Measurements from ENCODE around the gene U2AF1L4.
"Not testable (repeated sequence)": the region's sequence is repeated elsewhere in the genome, so short reads cannot be mapped to it uniquely, and the experiment has no call there.

Gene U2AF1L4

DNA sequence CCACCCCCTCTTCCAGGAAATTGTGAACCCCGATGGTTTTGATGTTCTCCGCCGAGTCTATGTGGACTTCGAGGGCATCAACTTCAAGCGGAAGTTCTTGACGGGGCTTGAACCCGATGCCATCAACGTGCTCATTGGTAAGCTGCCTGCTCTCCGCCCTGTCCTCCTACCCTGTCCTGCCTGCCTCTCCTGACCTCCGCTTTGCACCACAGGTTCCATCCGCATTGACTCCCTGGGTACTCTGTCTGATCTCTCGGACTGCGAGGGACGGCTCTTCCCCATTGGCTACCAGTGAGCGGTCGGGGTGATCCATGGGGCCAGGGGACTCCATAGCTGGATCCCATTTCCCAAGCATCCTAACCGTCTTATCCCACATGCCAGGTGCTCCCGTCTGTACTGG is 14.9 kb downstream of the U2AF1L4 start:
- Histone ChIP-seq H3K4me3 (no peak overlapping the region), H3K27ac (no peak overlapping the region), H3K36me3 (ENCODE audit: insufficient read depth, low read length) (peaks cover 65% of the 10 kb centered on the region; the same call in 1 of the 2 replicates), H3K9me3 (ENCODE audit: low read depth, low read length) (no peaks in the 10 kb centered on the region), H3K9ac (ENCODE audit: insufficient read length) (no peak overlapping the region)
- no peak for DNase-seq (ENCODE audit: low read depth, low spot score)
- TF ChIP-seq EZH2 (IDR thresholded peaks at IDR 0.05) (no peak), POLR2AphosphoS5 (IDR thresholded peaks at IDR 0.05; ENCODE audit: borderline replicate concordance, low read depth, low read length) (no peak), FOXP2 (optimal IDR thresholded peaks at IDR 0.05; ENCODE audit: control extremely low read depth, extremely low read length, insufficient read depth) (no peak)

DNA sequence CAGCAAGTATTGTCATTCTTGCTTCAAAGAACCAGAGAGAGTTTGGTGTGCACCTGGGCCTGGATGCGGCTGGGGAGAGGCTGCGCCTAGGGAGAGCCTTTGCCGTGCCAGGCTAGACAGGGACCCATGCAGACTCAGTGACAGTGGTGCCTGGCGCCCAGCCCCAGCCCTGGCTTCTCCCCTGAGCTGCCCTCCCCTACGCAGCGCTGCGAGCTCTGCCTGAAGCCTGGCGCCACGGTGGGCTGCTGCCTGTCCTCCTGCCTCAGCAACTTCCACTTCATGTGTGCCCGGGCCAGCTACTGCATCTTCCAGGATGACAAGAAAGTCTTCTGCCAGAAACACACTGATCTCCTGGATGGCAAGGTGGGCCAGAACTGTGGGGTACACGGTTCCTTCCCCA is 15.5 kb downstream of the U2AF1L4 start:
- H3K9ac ChIP-seq (ENCODE audit: insufficient read length), result no peak overlapping the region
- no peak overlapping the region for H3K27ac ChIP-seq
- H3K36me3 ChIP-seq (ENCODE audit: insufficient read depth, low read length), result peaks cover 69% of the 10 kb centered on the region; the same call in 1 of the 2 replicates
- H3K9me3 ChIP-seq (ENCODE audit: low read depth, low read length), result no peaks in the 10 kb centered on the region
- no peak overlapping the region for H3K4me3 ChIP-seq
- DNase-seq (ENCODE audit: low read depth, low spot score), result no peak
- no peak for TF ChIP-seq POLR2AphosphoS5 (IDR thresholded peaks at IDR 0.05; ENCODE audit: borderline replicate concordance, low read depth, low read length)

DNA sequence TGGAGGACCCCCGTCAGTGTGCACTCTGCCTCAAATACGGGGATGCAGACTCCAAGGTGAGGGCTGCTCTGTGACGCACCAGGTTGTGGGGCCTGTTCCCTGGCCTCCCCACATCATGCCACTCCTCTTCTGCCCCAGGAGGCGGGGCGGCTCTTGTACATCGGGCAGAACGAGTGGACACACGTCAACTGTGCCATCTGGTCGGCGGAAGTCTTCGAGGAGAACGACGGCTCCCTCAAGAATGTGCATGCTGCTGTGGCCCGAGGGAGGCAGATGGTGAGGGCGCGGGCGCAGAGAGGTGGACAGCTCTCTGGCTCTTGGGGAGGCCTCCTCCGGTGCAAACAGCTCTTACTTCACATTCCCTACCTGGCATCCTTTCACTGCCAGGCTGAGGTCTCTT is 16.2 kb downstream of the U2AF1L4 start:
- Histone ChIP-seq H3K4me3 (no peak overlapping the region), H3K36me3 (ENCODE audit: insufficient read depth, low read length) (peaks cover 71% of the 10 kb centered on the region; the same call in 1 of the 2 replicates), H3K9me3 (ENCODE audit: low read depth, low read length) (no peaks in the 10 kb centered on the region), H3K9ac (ENCODE audit: insufficient read length) (no peak overlapping the region), H3K27ac (no peak overlapping the region)
- no peak for TF ChIP-seq FOXP2 (optimal IDR thresholded peaks at IDR 0.05; ENCODE audit: control extremely low read depth, extremely low read length, insufficient read depth)
- TF ChIP-seq EZH2 (IDR thresholded peaks at IDR 0.05), result no peak
- no peak for TF ChIP-seq POLR2AphosphoS5 (IDR thresholded peaks at IDR 0.05; ENCODE audit: borderline replicate concordance, low read depth, low read length)
- DNase-seq (ENCODE audit: low read depth, low spot score), result no peak

DNA sequence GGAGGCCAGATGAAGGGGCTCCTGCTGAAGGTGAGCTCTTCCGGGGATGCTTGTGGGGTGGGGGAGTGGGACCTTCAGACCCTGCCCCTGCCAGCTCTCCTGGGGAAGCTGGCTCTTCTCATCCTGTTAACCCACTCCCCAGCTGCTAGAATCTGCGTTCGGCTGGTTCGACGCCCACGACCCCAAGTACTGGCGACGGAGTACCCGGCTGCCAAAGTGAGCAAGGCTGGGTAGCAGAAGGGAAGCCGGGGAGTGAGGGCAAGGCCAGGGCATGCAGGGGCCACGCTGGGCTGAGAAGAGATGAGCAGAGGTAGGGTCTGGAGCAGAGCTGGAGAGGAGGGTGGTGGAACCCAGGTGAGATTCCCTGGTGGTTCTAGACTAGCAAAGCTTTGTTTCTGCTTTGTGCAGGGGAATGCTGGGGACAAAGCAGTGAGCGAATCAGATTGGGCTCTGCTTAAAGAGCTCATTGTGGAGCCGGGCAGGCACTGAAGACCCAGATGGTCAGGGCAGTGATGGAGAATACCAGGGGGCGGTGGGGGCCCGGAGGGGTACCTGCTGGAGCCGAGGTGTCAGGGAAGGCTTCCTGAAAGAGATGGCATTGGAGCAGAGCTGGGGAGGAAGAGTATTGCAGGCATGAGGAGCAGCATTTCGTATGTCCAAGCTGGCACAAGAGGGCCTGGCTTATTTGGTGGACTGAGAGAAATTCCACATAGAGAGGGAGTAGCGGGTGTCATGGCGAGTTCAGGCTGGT is 17.1 kb downstream of the U2AF1L4 start:
- no peak for DNase-seq (ENCODE audit: low read depth, low spot score)
- H3K36me3 ChIP-seq (ENCODE audit: insufficient read depth, low read length), result peaks cover 80% of the 10 kb centered on the region; the same call in 1 of the 2 replicates
- TF ChIP-seq FOXP2 (optimal IDR thresholded peaks at IDR 0.05; ENCODE audit: control extremely low read depth, extremely low read length, insufficient read depth) (no peak), POLR2AphosphoS5 (IDR thresholded peaks at IDR 0.05; ENCODE audit: borderline replicate concordance, low read depth, low read length) (no peak), EZH2 (IDR thresholded peaks at IDR 0.05) (no peak)

DNA sequence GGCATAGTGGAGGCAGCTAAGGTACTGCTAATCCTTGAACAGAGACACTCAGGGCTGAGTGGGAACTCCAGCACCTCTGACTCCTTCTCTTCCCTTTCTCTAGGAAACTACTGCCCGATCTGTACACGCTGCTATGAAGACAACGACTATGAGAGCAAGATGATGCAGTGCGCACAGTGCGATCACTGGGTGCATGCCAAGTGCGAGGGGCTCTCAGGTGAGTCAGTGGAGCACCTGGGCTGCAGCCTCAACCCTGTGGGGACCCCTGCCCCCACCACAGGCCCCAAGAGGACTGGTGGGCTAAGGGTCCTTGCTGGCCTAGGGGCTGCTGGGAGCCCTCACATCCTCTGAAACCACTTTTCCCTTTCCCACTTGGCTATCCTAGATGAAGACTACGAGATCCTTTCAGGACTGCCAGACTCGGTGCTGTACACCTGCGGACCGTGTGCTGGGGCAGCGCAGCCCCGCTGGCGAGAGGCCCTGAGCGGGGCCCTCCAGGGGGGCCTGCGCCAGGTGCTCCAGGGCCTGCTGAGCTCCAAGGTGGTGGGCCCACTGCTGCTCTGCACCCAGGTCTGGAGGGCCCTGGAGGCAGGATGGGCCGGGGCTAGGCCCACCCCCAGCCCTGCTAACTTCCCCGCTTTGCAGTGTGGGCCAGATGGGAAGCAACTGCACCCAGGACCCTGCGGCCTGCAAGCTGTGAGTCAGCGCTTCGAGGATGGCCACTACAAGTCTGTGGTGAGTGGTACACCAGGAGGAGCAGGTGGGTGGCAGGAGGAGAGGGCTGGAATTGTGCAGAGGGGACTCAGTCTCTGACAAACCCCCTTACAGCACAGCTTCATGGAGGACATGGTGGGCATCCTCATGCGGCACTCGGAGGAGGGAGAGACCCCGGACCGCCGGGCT is 17.9 kb downstream of the U2AF1L4 start:
- Histone ChIP-seq H3K36me3 (ENCODE audit: insufficient read depth, low read length) (peaks cover 84% of the 10 kb centered on the region; the same call in 1 of the 2 replicates), H3K27ac (no peak overlapping the region), H3K4me3 (no peak overlapping the region), H3K9me3 (ENCODE audit: low read depth, low read length) (no peaks in the 10 kb centered on the region), H3K9ac (ENCODE audit: insufficient read length) (no peak overlapping the region)
- TF ChIP-seq POLR2AphosphoS5 (IDR thresholded peaks at IDR 0.05; ENCODE audit: borderline replicate concordance, low read depth, low read length) (no peak), FOXP2 (optimal IDR thresholded peaks at IDR 0.05; ENCODE audit: control extremely low read depth, extremely low read length, insufficient read depth) (no peak), EZH2 (IDR thresholded peaks at IDR 0.05) (no peak)
- DNase-seq (ENCODE audit: low read depth, low spot score), result no peak

More for the DNA sequence above, 17.1 kb downstream of the U2AF1L4 start:
- Histone ChIP-seq H3K27ac (no peak overlapping the region), H3K9me3 (ENCODE audit: low read depth, low read length) (no peaks in the 10 kb centered on the region), H3K4me3 (no peak overlapping the region), H3K9ac (ENCODE audit: insufficient read length) (no peak overlapping the region)

DNA sequence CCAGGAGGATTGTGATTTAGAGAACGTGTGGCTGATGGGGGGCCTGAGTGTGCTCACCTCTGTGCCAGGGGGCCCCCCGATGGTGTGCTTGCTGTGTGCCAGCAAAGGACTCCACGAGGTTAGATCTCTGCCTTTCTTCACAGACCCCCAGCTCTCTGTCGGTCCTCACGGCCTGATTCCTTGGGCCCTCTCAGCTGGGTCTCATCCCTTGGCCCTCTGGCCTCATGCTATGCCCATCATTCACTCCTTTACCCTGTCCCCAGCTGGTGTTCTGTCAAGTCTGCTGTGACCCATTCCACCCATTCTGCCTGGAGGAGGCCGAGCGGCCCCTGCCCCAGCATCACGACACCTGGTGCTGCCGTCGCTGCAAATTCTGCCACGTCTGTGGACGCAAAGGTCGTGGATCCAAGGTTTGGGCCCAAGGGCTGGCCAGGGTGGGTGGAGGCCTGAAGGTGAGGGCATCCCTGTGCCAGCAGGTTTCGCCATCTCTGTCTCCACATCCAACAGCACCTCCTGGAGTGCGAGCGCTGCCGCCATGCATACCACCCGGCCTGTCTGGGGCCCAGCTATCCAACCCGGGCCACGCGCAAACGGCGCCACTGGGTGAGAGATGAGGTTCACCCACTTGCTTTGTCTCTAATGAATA is 19.9 kb downstream of the U2AF1L4 start:
- no peak for TF ChIP-seq EZH2 (IDR thresholded peaks at IDR 0.05)
- TF ChIP-seq POLR2AphosphoS5 (IDR thresholded peaks at IDR 0.05; ENCODE audit: borderline replicate concordance, low read depth, low read length), result no peak
- no peak for TF ChIP-seq FOXP2 (optimal IDR thresholded peaks at IDR 0.05; ENCODE audit: control extremely low read depth, extremely low read length, insufficient read depth)
- DNase-seq (ENCODE audit: low read depth, low spot score), result no peak
- H3K4me3 ChIP-seq, result no peak overlapping the region
- no peaks in the 10 kb centered on the region for H3K9me3 ChIP-seq (ENCODE audit: low read depth, low read length)
- H3K27ac ChIP-seq, result no peak overlapping the region
- peaks cover 81% of the 10 kb centered on the region; the same call in 1 of the 2 replicates for H3K36me3 ChIP-seq (ENCODE audit: insufficient read depth, low read length)
- no peak overlapping the region for H3K9ac ChIP-seq (ENCODE audit: insufficient read length)

DNA sequence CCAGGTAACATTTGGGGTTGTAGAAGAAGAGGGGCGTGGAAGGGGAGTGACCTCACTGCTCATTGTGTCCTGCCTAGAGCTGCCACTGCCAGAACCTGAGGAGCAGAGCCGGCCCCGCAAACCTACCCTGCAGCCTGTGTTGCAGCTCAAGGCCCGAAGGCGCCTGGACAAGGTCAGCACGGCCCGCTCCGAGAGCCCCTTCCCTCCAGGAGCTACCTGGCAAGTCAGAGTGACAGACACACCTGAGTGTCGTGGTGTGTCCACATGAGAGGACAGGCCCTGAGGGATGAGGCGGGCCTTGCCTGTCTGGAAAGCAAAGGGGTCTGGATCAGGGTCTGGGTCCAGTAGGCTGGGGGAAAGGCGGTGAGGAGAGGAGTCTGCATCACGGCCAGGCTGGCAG is 20.7 kb downstream of the U2AF1L4 start:
- Histone ChIP-seq H3K9me3 (ENCODE audit: low read depth, low read length) (no peaks in the 10 kb centered on the region), H3K9ac (ENCODE audit: insufficient read length) (no peak overlapping the region), H3K27ac (no peak overlapping the region), H3K4me3 (no peak overlapping the region), H3K36me3 (ENCODE audit: insufficient read depth, low read length) (peaks cover 80% of the 10 kb centered on the region; the same call in 1 of the 2 replicates)
- DNase-seq (ENCODE audit: low read depth, low spot score), result no peak
- no peak for TF ChIP-seq POLR2AphosphoS5 (IDR thresholded peaks at IDR 0.05; ENCODE audit: borderline replicate concordance, low read depth, low read length)
- TF ChIP-seq FOXP2 (optimal IDR thresholded peaks at IDR 0.05; ENCODE audit: control extremely low read depth, extremely low read length, insufficient read depth), result no peak
- TF ChIP-seq EZH2 (IDR thresholded peaks at IDR 0.05), result no peak

DNA sequence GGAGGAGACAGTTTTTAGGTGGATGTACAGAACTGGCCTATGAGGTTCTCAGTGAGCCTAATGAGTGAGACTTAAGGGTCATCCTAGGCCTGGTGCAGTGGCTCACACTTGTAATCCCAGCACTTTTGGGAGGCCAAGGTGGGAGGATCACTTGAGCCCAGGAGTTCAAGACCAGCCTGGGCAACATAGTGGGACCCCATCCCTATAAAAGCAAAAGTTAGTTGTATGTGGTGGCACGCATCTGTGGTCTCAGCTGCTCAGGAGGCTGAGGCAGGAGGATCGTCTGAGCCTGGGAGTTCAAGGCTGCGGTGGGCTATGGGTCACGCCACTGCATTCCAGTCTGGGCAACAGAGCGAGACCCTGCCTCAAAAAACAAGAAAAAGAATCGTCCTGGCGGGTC is 21.1 kb downstream of the U2AF1L4 start:
- not testable (repeated sequence) for DNase-seq (ENCODE audit: low read depth, low spot score); H3K9me3 ChIP-seq (ENCODE audit: low read depth, low read length); H3K27ac ChIP-seq; H3K9ac ChIP-seq (ENCODE audit: insufficient read length); H3K4me3 ChIP-seq
- peaks cover 76% of the 10 kb centered on the region; the same call in 1 of the 2 replicates for H3K36me3 ChIP-seq (ENCODE audit: insufficient read depth, low read length)
